KMS-11 (cell line): ENCODE data around the gene CSH1.

Experiments used
- H2AFZ ChIP-seq: fragments of 200-600 bp; sonication (generic); 2 replicates; pipeline ENCODE4 v1.6.1; 2016; ENCODE audit warnings: antibody characterized with exemption, mixed run types, low read depth
- H3K27ac ChIP-seq: fragments of 200-600 bp; sonication (generic); 2 replicates; pipeline ENCODE4 v1.6.1; 2016; ENCODE audit warnings: mild to moderate bottlenecking, mixed run types
- H3K27me3 ChIP-seq: fragments of 200-600 bp; sonication (generic); 2 replicates; pipeline ENCODE4 v1.6.1; 2017; ENCODE audit warnings: mild to moderate bottlenecking, low read depth, mixed run types, moderate library complexity; ENCODE audit not compliant: insufficient read depth
- H3K36me3 ChIP-seq: fragments of 200-600 bp; sonication (generic); 2 replicates; pipeline ENCODE4 v1.6.1; 2017; ENCODE audit warnings: mild to moderate bottlenecking, mixed run types; ENCODE audit not compliant: insufficient read depth
- H3K4me1 ChIP-seq: fragments of 200-600 bp; sonication (generic); 2 replicates; pipeline ENCODE4 v1.6.1; 2016; ENCODE audit warnings: mild to moderate bottlenecking, low read depth, mixed run types; ENCODE audit not compliant: poor library complexity, severe bottlenecking
- H3K4me2 ChIP-seq: fragments of 200-600 bp; sonication (generic); 2 replicates; pipeline ENCODE4 v1.7.0; 2016; ENCODE audit warnings: mild to moderate bottlenecking, mixed run types
- H3K4me3 ChIP-seq: fragments of 200-600 bp; sonication (generic); IDR thresholded peaks from 2 replicates; pipeline ENCODE4 v1.6.1; 2017; ENCODE audit warnings: low read depth, low read length, mixed read lengths; ENCODE audit not compliant: insufficient read depth
- H3K79me2 ChIP-seq: fragments of 200-600 bp; sonication (generic); 2 replicates; pipeline ENCODE4 v1.6.1; 2016; ENCODE audit warnings: low read depth, mixed run types; ENCODE audit not compliant: insufficient read depth
- H3K9ac ChIP-seq: fragments of 200-600 bp; sonication (generic); 2 replicates; pipeline ENCODE4 v1.6.1; 2016; ENCODE audit warnings: mild to moderate bottlenecking, mixed run types
- H4K20me1 ChIP-seq: fragments of 200-600 bp; sonication (generic); 2 replicates; pipeline ENCODE4 v1.6.1; 2016; ENCODE audit warnings: mild to moderate bottlenecking, mixed run types; ENCODE audit not compliant: insufficient read depth
- TF ChIP-seq, protein P1 (sequence below): fragments of 200-600 bp; sonication (generic); conservative IDR thresholded peaks from 2 replicates; pipeline ENCODE4 v1.6.1; 2017; ENCODE audit warnings: low read depth, mild to moderate bottlenecking, antibody characterized with exemption, low read length, moderate library complexity, mixed read lengths

CSH1 gene

DNA sequence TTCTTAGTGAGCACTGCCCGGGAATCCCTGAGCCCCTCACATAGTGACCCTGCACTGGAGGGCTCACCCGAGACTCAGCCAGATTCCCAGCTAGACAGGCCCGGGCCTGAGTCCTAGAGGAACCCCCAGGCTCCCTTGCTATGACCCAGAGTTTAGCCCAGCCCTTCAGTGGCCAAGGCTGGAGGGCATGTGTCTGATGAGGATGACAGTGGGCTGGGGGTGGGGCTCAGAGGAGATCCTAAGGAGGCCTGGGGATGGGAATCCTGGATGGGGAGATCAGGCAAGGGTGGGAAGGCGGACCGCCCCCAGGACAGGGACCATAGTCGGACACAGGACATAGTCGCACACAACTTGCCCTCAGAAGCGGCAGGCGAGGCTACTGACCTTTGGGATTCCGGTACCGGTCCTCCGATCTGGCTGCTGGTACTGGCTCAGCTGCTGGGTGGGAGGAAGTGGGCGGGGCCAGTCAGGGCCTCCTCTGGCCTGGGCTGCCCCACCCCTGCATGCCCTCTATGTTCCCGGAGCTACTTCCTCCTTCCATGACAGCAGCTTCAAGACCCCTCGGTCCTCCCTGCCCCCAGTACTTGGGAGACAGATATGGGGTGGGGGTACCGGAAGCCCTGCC lies 34.7 kb upstream of the CSH1 start:
- Histone ChIP-seq H3K27me3 (no peaks in the 10 kb centered on the region), H3K79me2 (no peaks in the 10 kb centered on the region), H2AFZ (no peak overlapping the region), H3K36me3 (no peaks in the 10 kb centered on the region), H3K27ac (no peak overlapping the region), H3K4me2 (no peak overlapping the region), H3K9ac (no peak overlapping the region), H4K20me1 (no peaks in the 10 kb centered on the region), H3K4me3 (no peak overlapping the region), H3K4me1 (no peaks in the 10 kb centered on the region)
- TF ChIP-seq, protein P1, sequence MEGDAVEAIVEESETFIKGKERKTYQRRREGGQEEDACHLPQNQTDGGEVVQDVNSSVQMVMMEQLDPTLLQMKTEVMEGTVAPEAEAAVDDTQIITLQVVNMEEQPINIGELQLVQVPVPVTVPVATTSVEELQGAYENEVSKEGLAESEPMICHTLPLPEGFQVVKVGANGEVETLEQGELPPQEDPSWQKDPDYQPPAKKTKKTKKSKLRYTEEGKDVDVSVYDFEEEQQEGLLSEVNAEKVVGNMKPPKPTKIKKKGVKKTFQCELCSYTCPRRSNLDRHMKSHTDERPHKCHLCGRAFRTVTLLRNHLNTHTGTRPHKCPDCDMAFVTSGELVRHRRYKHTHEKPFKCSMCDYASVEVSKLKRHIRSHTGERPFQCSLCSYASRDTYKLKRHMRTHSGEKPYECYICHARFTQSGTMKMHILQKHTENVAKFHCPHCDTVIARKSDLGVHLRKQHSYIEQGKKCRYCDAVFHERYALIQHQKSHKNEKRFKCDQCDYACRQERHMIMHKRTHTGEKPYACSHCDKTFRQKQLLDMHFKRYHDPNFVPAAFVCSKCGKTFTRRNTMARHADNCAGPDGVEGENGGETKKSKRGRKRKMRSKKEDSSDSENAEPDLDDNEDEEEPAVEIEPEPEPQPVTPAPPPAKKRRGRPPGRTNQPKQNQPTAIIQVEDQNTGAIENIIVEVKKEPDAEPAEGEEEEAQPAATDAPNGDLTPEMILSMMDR = no peak

DNA sequence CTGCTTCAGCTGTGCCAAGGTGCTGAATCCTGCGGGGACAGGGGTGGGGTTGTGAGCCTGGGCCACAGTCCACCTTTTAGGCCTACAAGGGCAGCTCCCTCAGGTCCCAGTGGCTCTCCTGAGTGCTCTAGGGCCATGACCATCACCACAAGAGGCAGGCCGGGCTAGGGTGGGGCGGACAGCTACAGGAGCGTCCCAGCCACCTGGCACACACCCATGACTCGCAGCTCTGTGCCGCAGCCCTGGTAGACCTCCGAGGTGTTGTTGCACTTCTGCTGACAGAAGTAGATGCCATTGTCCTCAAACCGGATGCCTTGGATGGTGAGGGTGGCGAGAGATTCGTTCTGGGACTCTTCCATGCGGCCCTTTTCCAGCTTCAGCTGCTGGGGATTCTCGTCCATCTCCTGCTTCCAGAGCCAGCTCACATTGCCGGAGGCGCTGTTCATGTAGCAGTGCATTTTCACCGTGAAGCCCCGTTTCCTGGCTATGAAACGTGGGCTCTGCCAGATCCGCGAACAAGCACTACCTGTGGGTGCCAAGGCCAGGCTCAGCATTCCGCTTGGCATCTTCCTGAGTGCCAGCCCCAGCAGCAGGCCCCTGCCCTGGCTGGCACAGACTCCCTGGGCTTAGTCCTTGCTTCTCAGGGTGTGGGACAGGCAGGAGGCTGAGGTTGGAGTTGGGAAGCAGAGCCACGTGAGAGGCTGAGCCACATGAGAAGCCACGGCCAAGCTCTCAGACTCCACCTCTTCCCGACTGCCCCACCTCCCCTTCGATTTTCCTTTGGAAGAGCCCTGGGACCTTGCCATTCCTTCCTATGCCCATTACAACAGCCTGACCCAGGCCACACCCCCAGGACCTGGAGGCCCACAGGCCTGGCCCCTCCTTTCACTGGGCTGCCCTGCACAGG lies 33.7 kb upstream of the CSH1 start:
- Histone ChIP-seq H4K20me1 (no peaks in the 10 kb centered on the region), H3K9ac (no peak overlapping the region), H3K27me3 (no peaks in the 10 kb centered on the region), H3K4me3 (no peak overlapping the region), H3K4me2 (no peak overlapping the region), H3K4me1 (no peaks in the 10 kb centered on the region), H2AFZ (no peak overlapping the region), H3K36me3 (no peaks in the 10 kb centered on the region), H3K27ac (no peak overlapping the region), H3K79me2 (no peaks in the 10 kb centered on the region)
- TF ChIP-seq, protein P1 = no peak

DNA sequence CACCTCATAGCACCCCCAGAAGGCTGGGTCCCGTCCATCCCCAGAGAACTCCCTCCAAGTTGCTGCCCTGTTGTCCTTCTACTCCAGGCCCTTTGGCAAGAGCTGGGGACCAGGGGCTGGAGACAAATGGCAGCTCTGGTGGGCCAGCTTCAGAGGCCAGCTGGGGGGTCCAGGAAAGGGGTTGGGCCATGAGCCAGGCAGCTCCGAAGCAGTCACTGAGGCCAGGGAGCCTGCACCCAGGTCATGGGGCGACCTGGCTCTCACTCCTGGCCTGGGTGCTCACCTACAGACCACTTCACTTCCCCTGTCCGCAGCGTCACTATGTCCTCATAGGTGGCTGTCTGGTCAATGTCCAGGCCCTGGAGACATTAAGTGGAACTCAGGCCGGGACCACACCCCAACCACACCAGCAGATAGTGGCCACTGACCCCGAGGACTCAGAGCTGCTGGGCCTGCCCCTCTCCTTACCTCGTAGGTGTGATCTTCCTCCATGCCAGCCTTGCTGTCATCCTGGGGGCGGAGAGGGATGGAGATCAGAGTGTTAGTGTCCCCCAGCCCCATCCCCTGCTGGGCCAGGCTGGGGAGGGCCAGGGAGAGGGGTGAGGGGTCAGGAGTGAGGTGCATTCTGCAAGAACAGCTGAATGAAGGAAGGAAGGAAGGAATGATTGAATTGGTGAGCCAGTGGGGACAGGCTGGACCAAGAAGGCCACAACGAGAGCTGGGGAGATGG lies 32.8 kb upstream of the CSH1 start:
- Histone ChIP-seq H2AFZ (no peak overlapping the region), H3K4me3 (no peak overlapping the region), H4K20me1 (no peaks in the 10 kb centered on the region), H3K27me3 (no peaks in the 10 kb centered on the region), H3K27ac (no peak overlapping the region), H3K36me3 (no peaks in the 10 kb centered on the region), H3K4me2 (no peak overlapping the region), H3K4me1 (no peaks in the 10 kb centered on the region), H3K79me2 (no peaks in the 10 kb centered on the region), H3K9ac (no peak overlapping the region)
- TF ChIP-seq, protein P1 = no peak

DNA sequence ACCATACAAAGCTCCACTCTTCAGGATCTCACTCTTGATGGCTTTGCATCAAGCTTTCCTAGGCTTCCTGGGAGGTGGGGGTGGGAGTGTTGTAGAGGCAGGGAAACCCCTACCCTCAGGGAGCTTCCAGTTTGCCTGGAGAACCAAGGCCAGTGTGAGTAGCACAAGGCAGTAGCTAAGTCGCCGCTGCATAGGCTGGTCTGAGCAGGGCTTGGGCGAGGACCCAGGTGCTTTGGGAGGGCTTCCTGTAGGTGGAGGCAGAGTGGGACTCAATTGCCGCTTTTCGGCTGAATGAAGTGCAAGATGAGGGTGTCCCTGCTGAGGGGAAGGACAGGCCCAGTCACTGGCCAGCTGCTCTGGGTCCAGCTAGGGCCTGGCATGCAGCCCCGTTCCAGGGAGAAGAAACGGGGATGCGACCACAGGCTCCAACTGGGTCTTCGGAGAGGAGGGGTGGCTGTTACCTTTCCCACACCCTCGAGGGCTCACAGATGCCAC lies 31.8 kb upstream of the CSH1 start:
- no peak overlapping the region for H2AFZ ChIP-seq
- H3K36me3 ChIP-seq = no peaks in the 10 kb centered on the region
- H3K4me3 ChIP-seq = no peak overlapping the region
- H3K9ac ChIP-seq = no peak overlapping the region
- H3K4me1 ChIP-seq = no peaks in the 10 kb centered on the region
- H3K27ac ChIP-seq = no peak overlapping the region
- H3K27me3 ChIP-seq = no peaks in the 10 kb centered on the region
- H3K79me2 ChIP-seq = no peaks in the 10 kb centered on the region
- no peaks in the 10 kb centered on the region for H4K20me1 ChIP-seq
- TF ChIP-seq, protein P1 = no peak
- no peak overlapping the region for H3K4me2 ChIP-seq
